ENCODE measurements around the gene WBP4.

DNA sequence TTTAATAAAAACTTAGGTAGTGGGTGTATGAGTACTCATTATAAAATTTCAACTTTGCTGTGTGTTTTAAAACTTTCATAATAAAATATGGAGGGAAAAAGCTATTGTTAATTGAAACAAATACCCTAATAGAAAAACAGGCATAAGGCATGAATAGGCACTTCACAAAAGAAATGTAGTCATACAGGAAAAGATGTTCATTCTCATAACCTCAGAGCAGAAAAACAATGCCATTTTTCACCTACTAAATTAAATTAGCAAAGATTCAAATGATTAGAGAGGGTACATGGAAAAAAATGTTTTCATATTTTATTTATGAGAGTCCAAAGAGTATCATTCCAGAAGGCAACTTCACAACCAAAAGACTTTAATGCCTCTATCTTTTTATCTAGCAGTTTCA, 21.6 kb upstream of the WBP4 start:
- TF ChIP-seq SP1 (IDR thresholded peaks at IDR 0.05) = no peak
- TF ChIP-seq L3MBTL2 (conservative IDR thresholded peaks at IDR 0.05) = no peak
- no peak for TF ChIP-seq ZNF384 (IDR thresholded peaks at IDR 0.05)

Measured in HEK293T (cell line).